GM21360 (cell line): Measurements from ENCODE around the gene MAST2.
"Not testable (repeated sequence)": the region's sequence is repeated elsewhere in the genome, so short reads cannot be mapped to it uniquely, and the experiment has no call there.

ENCODE experiments used
- ATAC-seq: cut with Tn5 transposase; IDR thresholded peaks from one replicate; pipeline ENCODE4 v1.9.1; 2021; ENCODE audit warnings: mild to moderate bottlenecking, moderate library complexity; ENCODE audit not compliant: unreplicated experiment

MAST2 gene

DNA sequence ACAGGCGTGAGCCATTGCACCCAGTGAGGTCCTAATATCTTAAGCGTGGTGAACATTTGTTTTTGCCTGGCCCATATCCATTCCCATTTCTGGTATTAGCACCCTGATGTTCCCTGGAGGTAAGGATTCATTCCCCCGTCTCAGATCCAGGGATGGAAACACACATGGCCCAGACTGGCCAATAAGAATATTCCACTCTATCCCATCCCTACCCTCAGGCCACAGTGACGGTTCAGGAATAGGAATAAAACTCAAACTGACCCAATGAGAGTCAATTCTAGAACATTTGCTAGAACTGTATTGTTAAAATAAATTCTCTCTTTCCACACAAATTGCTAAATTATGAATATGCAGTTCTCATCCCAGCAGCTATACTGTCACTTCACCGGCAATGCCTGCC lies 252.9 kb downstream of the MAST2 start:
- ATAC-seq: no peak

- not testable (repeated sequence) for ATAC-seq
Observed at GRCh38 chr1:46057215-46057614, 253.8 kb downstream of the MAST2 start.

DNA sequence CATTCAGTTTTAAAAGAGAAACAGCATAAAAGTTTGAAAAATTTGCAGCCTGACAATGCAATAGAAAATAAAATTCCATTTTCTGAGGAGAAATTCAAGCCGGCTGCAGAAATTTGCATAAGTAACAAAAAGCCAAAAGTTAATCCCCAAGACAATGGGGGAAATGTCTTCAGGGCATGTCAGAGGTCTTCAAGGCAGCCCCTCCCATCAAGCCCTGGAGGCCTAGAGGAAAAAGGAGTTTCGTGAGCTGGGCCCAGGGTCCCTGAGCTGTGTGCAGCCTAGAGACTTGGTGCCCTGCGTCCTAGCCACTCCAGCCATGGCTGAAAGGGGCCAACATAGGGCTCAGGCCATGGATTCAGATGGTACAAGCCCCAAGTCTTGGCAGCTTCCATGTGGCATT lies 254.4 kb downstream of the MAST2 start:
- no peak for ATAC-seq

DNA sequence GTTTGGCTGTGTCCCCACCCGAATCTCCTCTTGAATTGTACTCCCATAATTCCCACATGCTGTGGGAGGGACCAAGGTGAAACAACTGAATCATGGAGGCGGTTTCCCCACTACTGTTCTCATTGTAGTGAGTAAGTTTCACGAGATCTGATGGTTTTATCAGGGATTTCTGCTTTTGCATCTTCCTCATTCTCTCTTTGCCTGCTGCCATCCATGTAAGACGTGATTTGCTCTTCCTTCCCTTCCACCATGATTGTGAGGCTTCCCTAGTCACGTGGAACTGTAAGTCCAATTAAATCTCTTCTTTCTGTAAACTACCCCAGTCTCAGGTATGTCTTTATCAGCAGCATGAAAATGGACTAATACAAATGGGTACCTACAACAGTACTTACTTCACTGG lies 255.5 kb downstream of the MAST2 start:
- ATAC-seq: no peak

- no peak for ATAC-seq
Observed at GRCh38 chr1:46061146-46061545, 257.7 kb downstream of the MAST2 start.

DNA sequence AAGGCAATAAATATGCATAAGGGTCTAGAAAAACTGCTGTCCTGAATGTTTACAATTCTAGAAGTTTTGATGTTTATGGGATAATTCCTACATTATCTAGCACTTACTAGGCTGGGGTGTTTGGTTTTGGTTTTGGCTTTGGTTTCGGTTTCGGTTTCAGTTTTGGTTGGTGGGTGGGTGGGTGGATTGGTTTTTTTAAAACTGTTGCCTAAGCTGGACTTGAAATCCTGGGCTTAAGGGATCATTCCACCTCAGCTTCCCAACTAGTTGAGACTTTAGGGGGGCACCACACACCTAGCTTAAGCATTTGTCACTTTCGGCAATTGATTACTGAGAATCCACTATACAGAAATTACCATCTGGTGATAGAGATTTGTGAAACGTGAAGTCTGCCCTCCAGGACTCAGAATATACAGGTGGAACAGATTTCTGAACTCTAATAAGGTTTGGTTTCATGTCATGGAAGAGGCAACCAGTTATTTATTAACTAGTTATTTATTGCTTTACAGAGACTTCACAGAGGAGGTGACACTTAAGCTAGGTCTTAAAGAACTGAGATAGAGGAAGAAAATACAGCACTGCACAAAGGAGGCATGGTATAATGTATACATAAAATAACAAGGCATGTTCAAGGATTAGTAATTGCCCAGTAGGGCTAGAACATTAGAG lies 259.4 kb downstream of the MAST2 start:
- no peak for ATAC-seq

DNA sequence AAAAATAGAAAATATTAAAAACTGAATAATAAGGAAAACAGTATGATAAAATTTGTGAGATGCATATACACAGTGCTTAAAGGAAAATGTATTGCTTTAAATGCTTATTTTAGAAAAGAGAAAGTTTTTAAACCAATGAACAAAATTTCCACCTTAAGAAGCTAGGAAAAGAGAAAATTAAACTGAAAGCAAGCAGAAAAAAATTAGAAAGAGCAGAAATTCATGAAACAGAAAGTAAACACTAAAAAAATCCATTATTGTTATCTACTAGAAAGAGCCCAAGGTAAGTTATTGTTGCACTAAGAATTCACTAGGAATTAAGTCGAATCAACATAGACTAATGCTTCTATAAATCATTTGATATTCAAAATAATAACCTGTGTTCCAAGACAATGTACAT lies 261.3 kb downstream of the MAST2 start:
- ATAC-seq: no peak

GRCh38 chr1:46065405-46065804 lies 262.0 kb downstream of the MAST2 start:
- no peak for ATAC-seq

- ATAC-seq: no peak
Observed at GRCh38 chr1:46067652-46068051, 264.2 kb downstream of the MAST2 start.

DNA sequence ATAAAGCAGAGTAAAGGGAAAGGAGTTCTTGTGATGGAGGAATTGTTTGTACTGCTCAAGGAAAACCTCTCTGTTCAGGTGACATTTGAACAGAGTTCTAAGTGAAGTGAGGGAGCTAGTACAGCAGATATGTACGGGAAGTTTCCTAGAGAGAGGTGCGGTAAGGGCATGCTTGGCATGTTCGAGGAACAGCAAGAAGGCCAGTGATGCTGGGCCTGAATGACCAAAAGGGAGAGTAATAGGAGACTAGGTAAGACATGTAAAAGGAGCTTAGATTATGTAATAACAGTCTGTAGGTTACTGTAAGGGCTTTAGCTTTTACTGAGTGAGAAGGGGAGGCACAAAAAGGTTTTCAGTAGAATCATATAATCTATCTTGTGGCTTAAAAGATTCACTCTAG lies 265.1 kb downstream of the MAST2 start:
- no peak for ATAC-seq

GRCh38 chr1:46070164-46070814 lies 266.9 kb downstream of the MAST2 start:
- no peak for ATAC-seq

DNA sequence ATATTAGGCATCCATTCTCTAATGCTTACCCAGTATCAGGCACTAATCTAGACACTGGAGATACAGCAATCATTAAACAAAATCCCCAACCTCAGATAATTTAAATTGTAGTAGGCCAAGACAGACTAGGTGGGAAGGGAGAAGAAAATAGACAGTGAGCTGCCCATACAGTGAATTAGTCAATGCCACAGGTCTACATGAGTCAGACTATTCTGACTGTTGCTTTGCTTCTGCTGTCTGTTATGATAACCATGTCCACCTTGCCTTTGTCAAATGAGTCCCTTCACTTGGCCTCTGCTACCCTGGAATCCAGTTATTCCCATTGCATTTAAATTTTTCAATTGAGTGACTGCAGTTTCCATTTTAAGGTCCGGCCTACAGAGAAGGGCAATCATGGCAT lies 269.6 kb downstream of the MAST2 start:
- no peak for ATAC-seq

GRCh38 chr1:46076343-46076742 lies 272.9 kb downstream of the MAST2 start:
- no peak for ATAC-seq

GRCh38 chr1:46077644-46078043 lies 274.2 kb downstream of the MAST2 start:
- ATAC-seq: no peak

- ATAC-seq: no peak
Observed at GRCh38 chr1:46080257-46080656, 276.8 kb downstream of the MAST2 start.

- ATAC-seq: no peak
Observed at GRCh38 chr1:46081206-46081605, 277.8 kb downstream of the MAST2 start.

DNA sequence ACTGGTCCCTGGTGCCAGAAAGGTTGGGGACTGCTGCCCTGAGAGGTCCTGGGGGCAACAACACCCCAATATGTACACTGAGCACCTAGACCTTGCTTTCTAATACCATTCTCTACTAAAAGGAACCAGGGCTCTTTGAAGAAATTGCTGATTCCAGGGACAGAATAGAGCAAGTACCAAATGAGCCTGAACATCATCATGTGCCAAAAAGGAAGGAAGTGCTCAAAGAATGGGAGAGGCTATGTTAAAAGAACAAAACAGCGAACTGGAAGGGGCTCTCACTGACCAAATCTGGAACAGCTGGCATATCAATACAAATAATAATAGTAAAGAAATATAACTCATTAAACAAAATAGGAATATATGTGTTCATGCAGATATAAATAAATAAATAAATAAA lies 278.2 kb downstream of the MAST2 start:
- no peak for ATAC-seq

DNA sequence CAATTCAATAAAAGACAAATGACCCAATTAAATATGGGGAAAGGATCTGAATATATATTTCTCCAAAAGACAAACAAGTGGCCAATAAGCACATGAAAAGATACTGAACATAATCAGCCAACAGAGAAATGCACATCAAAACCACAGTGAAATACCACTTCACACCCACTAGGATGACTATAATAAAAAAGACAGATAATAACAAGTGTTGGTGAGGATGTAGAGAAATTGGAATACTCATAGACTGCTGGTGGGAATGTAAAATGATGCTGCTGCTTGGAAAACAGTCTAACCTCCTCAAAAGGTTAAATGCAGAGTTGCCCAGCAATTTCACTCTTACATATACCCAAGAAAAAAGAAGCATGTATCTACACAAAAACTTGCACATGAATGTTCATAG lies 280.2 kb downstream of the MAST2 start:
- ATAC-seq: no peak

DNA sequence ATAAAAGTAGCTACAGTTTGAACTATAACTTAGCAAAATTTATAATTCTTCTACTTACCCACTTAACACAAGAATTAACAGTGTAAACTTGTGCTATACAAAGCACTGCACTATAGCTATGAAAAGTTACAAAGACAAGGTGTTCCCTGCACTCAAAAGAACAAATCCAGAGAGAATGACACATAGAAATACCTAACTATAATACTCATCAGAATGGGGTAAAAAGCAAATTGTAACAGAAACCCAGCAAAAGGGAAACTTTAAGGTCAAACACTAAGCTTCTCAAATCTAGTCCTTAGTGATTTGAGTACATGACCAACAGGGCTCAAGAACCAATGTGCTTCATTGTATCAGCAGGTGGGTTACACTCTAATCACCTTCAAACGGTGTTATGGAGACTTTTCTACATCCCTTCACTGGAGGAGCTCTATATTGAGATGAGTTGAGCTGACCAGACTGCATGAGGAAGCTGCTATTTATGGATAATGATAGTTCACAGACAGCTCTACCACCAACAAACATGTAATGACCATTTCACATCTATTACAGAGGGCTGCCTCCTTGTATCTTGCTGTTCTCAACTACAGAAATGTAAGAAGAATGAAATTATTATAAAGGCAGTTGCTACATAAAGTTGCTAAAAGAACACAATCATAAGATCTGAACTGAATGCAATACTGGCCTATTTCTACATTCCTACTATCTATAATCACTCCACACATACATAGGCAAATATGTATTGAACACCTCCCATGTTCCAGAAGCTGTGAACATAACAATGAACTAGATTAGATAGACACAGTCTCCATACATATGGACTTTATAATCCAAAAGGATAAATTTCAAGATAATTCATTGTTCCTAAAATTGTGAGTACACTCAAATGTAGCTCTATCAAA lies 281.4 kb downstream of the MAST2 start:
- no peak for ATAC-seq
